ENCODE measurements around the gene OR4S2.

Gene OR4S2

GRCh38 chr11:55648027-55648426 is at the start of gene OR4S2:
OR4S2 (plus strand) TSS chr11:55648327; CDS start chr11:55650904, 2,577 bp downstream.
- DNase-seq = no peak

DNA sequence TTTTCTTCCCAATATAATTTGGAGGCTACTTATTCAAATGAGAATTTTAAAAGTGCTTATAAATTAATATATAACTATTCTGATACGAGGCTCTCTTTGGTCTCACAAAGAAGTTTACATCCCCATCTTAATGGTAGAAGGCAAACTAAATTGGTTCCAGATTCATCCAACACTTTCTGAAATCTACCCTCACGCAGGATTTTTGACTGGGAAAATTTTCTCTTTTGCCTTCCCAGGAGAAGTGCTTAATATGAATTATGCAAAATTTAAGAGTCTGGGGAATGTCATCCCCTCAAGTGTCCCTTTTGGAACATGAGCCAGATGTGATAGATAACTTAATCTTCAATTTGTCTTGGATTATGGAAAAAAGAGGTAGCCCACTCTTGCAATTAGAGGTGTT is 40.6 kb upstream of the OR4S2 start, which contains the start of gene OR4C11:
OR4C11 (minus strand) TSS at position 101 of the 400 bp plus-strand sequence. CDS start 3,272 bp downstream, outside the sequence.
- no peak for DNase-seq

DNA sequence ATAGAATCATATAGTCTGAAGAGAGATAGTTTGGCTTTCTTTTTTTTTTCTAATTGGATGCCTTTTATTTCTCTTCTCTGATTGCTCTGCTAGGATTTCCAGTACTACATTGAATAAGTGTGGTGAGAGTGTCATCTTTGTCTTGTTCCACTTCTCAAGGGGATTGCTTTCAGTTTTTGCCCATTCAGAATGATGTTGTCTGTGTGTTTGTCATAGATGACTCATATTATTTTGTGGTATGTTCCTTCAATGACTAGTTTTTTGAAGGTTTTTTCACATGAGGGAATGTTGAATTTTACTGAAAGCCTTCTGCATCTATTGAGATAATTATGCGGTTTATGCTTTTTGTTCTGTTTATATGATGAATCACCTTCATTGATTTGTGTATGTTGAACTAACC is 23.6 kb upstream of the OR4S2 start:
- DNase-seq = no peak

GRCh38 chr11:55634813-55635212 is 13.3 kb upstream of the OR4S2 start, which contains the start of gene OR4P4:
OR4P4 (plus strand) TSS chr11:55635113.
- DNase-seq = no peak

DNA sequence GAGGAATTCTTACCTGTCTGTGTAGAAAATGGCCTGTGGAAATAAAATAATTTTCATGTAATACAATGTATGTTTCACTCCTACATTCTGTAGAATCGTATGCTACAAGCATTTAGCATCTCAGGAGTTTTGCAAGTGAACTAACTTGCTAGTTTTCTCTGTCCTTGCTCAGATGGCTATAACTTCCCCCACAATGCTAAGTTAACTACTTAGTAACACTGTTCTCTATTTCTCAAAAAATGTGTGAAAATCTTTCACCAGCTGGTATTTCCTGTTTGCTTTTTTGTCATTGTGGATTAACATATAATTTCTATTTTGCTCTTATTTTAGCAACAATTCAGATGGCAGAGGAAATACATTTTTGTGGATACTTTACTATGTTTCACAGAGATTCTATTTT is 4.4 kb downstream of the OR4S2 start:
- DNase-seq = no peak

DNA sequence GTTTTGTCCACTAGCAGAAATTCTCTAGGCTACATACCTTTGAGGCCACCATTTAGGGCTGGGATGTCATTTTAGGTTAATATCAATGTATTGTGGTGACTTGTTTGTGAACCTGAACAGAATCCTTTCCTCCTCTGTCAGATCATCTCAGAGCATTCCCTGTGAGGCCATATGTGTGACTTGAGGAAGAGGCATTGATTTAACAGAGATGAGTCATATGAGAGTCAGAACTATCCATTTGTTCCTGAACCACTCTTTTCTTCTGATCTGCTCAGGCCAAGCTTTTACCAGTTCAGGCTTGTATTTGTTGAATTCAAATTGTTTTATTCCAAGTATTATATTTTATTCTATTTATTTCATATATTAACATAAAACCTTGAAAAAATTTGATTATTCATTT is 7.0 kb downstream of the OR4S2 start:
- DNase-seq = no peak

GRCh38 chr11:55658031-55658573 is 10.0 kb downstream of the OR4S2 start:
- DNase-seq = no peak

GRCh38 chr11:55658608-55659007 is 10.5 kb downstream of the OR4S2 start:
- no peak for DNase-seq

DNA sequence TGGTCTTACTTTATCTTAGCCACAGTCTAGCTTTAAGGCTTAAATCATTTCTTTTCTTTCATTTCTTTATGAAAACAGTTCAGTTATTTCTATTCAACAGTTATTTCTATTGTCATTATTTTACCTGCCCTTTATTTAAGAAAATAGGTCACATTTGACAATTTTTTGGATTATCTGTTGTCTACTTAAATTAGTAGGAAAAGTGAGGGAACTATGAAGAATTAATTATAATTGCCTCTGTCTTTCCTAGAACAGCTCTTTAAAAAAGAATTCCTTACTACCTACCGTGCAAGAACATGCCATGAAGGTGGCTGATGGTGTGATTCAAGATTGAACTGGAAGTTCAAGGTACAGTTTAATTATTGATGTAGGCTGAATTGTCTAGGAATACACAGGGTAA is 13.8 kb downstream of the OR4S2 start, which contains the start of gene OR4C6:
OR4C6 (plus strand) TSS at position 301 of the 400 bp plus-strand sequence. CDS start 2,966 bp downstream, outside the sequence.
- DNase-seq = no peak

DNA sequence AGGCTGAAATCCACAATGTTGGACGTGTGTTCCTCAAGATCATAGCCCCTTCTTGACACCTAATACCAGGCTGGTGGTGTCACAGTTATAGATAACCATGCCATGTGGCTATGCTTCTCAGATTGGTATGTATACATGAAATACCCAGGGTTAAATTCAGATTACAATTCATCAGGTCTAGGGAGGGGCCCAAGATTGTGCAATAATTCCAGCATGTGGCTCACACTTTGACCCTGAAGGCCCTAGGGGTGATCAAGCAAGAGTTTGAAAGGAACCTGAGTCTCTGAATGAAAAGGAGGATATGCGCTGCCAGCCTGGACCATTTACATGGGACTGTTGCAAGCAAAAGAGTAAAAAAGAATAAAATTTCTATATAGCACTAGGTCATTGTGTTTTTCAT is 21.2 kb downstream of the OR4S2 start:
- no peak for DNase-seq

- no peak for DNase-seq
Observed at GRCh38 chr11:55673860-55674259, 25.7 kb downstream of the OR4S2 start.

- no peak for DNase-seq
Observed at GRCh38 chr11:55697817-55698216, 49.7 kb downstream of the OR4S2 start.

- no peak for DNase-seq
Observed at GRCh38 chr11:55701429-55701828, 53.3 kb downstream of the OR4S2 start.
